Ramos (cell line): ENCODE data around the gene SPRR3.

Experiments
- in situ Hi-C: fragments of 300-500 bp; cut with MboI; formaldehyde crosslinking; loops from one replicate; pipeline ENCODE4 v1.14.3; 2022; ENCODE audit warnings: low sequenced_read_pairs; ENCODE audit not compliant: unreplicated experiment

Gene SPRR3

DNA sequence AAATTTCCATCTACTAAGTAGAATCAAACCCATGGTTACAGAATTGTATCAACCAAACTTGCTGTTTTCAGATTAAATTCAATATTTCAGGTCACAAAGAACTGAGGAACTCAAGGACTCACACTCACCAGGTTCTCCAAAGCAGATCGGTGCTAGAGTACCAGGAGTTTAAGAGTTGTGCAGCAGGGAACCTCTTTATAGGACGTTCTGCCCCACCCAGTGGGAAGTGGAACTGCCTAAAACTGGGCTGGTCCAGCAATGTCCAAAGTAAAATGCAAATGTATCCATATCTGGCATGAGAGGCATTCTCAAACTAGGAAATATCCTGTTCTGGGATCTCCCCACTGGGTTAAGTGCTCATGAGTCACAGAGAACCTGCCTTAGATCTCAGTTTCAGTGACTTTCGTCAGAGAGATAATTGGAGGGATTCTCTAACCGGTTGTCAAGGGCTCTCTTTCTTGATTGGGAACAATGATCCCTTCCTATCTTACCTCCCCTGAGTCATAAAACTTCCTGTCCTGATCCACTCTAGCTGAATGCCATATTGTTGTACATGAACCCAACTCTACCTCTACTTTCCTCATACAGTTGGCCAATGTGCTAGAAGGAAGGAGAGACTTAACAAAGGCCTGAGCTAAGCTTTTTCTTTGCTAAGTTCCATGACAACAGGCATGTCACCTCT lies 39.5 kb downstream of the SPRR3 start, which contains the start of gene SPRR2D:
Gene SPRR2D (minus strand): TSS at position 171 of the 682 bp plus-strand sequence. CDS start 774 bp downstream, outside the sequence.
- in situ Hi-C loops, result no loop called here

DNA sequence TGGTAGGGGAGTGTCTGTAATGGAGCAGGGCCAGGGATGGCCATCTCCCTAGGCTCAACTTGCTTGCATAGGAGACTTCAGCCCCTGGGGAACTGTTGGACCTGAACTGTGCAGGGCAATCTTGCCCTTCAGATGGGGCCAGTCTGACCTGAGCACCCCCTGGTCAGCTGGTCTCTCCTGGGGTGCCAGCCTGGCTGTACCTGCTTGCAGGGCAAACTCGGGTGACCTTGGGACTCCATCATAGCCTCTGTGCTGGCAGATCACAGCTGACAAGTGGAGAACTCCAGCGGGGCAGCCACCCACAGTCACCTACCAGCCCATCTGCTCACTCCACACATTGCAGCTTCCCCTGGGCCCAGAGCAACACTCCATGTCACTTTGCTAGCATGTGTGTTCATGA lies 47.7 kb downstream of the SPRR3 start:
- in situ Hi-C loops, result no loop called here
